GDM1 (cell line): ENCODE data around the gene TMPO.
"Not testable (repeated sequence)": the region's sequence is repeated elsewhere in the genome, so short reads cannot be mapped to it uniquely, and the experiment has no call there.

Experiments used
- DNase-seq: peaks from one replicate; lab custom pipeline; 2025; lab: John Stamatoyannopoulos, UW

Gene TMPO

DNA sequence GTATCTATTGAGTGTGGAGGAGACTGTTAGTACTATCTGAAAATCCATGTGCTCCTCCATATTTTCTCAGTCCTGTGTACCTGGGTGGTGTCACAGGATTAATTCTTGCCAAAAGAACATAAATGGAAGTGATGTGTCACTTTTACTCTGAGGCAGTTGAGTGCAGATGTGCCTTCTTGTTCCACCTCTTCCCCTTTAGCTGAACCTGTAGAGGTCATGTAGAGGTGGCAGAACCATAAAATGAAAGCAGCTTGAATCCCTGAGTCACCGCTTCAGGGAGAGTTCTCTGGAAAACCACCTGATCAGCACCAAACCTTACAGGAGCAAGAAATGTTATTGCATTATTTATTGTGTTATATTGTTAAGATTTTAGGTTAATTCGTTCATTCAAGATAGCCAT is 63.4 kb downstream of the TMPO start:
- DNase-seq, result no peak

DNA sequence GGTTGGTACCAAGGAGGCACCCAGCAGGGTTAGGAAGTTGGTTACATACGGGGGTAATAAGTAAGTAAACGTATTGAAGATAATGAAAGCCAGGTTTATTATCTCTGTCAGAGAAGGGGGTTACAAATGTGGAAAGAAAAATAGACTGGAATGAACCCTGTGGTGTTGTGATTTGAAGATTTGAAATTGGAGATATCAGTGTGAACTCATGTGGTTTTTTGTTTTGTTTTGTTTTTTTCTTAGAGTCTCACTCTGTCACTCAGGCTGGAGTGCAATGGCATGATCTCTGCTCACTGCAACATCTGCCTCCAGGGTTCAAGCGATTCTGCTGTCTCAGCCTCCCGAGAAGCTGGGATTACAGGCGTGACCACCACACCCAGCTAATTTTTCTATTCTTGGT is 64.0 kb downstream of the TMPO start:
- DNase-seq, result no peak

DNA sequence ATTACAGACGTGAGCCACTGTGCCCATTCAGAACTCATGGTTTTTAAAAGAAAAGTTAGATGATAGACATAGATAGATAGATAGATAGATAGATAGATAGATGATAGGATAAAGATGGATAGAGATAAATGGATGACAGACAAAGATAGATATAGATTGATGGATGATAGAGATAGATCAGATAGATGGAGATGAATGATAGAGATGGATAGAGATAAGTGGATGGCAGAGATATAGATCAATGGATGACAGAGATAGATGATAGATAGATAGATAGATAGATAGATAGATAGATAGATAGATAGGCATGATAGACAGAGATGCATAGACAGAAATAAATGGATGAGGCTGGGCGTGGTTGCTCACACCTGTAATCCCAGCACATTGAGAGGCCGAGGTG is 64.4 kb downstream of the TMPO start:
- no peak for DNase-seq

DNA sequence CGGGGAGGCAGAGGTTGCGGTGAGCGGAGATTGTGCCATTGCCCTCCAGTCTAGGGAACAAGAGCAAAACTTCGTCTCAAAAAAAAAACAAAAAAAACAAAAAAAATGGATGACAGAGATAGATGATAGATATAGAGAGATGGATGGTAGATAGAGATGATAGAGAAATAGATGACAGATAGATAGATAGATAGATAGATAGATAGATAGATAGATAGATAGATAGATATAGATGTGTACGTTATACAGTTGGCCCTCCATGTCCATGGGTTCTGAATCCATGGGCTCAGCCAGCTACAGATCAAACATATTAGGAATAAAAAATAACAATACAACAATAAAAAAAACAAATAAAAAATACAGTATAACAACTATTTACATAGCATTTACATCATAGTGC is 65.3 kb downstream of the TMPO start:
- no peak for DNase-seq

DNA sequence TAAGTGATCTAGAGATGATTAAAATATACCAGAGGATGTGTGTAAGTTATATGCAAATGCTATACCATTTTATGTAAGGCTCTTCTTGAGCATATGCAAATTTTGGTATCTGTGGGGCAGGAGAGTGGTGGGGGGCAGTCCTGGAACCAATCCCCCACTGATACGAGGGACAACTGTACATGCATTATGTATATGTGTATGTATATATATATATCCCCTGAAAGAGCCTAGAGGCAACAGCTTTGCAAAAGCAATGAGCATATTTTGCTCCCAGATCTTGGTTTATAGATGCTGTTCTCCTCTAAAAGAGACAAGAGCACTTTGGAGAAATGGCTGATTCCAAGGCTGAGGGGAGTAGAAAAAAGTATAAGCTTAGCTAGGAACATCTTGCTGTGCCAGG is 65.7 kb downstream of the TMPO start:
- no peak for DNase-seq

DNA sequence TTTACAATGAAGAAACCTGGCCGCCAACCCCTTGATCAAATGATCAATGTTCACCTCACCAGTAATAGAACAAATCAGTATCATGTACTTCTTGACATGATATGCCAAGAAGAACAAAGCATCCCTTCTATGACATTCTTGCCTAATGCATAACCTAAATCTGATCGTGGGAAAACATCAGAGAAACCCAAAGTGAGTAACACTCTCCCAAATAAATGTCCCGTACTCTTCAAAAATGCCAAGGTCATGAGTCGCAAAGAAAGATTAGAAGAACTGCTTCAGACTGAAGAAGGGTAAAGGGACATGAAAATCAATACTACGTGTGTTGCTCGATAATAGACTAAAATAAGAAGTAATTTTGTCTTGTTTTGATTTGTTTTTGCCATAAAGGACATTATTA is 66.7 kb downstream of the TMPO start:
- no peak for DNase-seq

DNA sequence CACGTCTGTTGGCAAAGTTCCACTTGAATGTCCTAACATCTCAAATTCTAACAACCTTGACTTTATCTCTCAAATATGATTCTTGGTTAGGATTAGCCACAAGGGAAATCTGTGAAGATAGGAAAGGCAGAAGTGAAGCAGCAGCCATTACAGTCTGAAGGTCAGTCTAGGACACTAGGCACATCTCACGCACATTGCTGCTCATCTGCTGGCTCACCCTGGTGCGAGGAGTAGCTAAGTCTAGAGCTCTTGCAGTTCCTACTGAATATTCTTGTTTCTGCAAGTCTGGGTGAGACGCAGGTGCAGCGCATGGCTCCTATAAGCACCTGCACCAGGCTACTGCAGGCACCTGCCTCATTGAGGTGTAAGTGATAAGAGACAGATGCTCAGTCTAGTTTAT is 71.7 kb downstream of the TMPO start:
- no peak for DNase-seq

DNA sequence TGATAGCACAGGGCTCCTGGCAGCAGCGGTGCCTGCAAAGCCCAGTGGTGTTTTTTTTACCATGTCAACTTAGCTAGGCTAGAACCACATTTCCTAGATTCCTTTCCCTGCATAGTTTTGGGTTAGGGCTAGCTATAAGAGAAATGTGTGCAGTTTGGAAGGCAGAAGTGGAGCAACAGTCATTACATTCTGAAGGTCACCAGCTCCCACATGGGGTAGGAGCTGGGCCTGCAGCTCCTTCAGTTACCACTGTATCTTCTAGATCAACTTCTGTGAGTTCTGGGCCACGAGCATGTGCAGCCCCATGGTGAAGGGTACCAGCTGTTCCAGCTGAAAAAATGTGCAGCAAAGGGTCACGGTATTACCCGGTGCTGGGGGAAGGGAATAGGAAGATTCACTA is 75.8 kb downstream of the TMPO start:
- DNase-seq, result no peak

DNA sequence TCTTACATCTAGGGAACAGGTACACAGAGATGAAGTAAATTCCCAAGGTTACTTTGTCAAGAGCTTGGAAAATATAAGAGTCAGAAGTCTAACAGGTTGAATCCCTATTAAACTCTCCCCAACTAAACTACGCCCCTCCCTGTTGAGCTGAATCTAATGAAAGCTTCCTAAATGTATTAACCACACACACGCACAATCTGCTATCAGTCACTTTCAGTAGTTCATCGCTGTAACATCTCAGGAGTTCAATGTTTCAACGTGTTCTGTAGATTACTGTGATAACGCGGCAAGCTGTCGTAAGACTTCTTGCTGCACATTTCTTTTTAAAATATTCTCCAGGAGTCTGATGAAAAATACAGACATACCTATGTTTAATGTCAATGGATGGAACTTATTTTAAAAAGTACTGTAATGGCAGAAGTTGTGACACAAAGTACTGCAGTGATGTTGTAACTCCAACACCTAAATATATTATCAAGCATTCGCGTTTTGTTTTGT is 77.5 kb downstream of the TMPO start:
- no peak for DNase-seq

DNA sequence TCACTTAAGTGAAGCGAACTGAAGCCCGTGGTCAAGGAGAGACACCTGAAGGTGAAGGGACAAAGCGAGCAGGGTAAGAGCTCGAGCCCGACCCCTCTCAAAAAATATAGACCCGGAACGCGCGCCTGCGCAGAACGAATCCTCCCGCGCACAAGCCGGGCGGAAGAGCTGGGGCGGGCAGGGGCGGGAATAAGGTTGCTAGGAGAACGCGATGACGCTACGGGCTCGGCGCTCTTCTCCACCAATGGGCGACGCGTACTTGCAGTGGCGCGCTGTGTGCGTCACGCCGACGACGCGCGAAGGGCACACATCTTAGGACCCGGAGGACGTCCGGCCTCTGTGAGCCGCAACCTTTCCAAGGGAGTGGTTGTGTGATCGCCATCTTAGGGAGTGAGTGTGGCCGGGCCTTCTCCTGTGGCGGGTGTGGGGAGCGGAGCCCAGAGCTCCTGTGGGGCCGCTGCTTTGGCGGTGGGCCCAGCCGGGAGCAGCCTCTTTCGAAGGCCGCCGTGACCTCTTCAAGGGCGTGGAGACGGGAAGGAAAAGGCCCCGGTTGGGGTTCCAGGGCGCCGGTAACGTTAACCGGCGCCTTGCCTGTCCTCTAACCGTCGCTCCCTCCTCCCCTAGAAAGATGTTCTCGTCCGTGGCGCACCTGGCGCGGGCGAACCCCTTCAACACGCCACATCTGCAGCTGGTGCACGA is 78.1 kb downstream of the TMPO start, which contains the start of gene SLC25A3:
TSS of gene SLC25A3 (plus strand) at position 336 of the 699 bp plus-strand sequence. CDS start at position 629, 293 bp downstream.
- DNase-seq, result peak; percentile 98

DNA sequence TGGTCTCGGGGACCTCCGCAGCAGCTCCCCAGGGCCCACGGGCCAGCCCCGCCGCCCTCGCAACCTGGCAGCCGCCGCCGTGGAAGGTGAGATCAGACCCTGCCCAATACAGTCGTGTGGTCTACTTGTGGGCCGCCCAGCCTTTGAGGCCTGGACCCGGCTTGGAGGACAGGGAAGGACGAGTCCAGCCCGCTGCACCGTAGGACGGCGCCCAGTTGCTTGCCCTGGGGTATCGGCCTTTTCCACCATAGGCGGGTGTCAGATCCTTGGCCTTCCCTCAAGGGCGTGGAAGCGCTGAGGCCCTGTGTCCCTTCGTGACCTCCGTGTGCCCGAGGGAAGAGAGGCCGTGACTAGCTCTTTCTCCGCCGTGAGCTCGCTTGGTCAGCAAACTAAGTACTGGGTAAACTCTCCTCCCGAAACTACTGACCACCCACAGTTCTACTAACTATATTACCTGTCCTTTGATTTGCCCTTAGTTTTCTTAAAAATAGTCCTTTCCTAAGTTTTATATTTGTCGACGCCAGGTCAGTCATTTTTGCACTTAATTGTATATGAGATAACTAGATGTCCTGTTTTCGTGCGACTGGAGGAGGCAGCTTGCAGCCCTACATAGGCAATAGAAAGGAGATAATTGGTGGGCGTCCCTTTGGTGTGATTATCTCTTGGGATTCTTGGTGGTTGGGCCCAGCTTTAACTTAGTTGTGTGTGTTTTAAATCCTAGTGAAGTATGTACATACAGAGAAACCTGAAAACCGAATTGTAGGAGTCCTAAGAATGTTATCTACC is 78.9 kb downstream of the TMPO start:
- no peak for DNase-seq

DNA sequence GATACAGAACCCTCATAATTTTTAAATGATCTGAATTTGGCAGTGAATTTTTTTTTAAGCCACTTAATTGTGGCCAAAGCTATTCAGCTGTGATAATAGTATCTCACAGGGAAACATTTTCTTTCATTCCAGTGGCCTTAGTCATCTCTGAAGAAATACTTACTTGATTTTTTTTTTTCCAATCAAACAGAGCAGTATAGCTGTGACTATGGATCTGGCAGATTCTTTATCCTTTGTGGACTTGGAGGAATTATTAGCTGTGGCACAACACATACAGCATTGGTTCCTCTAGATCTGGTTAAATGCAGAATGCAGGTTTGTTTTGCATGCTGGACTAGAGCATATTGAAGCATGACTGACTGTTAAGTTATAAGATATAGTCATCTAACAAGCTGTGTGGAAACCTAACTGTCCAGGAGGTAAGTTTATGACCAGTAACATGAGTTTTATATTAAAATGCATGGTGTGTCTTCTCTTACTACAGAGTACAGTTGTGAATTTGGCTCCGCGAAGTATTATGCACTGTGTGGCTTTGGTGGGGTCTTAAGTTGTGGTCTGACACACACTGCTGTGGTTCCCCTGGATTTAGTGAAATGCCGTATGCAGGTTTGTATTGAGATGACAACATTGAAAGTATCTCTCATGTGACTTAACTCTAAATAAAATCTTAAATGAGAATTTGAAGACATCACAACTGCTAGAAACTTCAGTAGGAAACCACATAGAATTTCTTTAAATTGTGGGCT is 80.0 kb downstream of the TMPO start:
- DNase-seq, result no peak

DNA sequence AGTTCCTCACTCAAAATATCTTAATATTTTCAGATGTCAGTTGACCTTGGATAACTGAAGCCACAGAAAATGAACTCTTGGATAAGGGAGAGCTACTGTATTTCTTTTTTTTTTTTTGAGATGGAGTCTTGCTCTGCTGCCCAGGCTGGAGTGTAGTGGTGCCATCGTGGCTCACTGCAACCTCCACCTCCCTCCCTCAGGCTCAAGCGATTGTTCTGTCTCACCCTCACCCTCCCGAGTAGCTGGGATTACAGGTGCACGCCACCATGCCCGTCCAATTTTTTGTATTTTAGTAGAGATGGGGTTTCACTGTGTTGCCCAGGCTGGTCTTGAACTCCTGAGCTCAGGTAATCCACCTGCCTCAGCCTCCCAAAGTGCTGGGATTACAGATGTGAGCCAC is 81.9 kb downstream of the TMPO start:
- not testable (repeated sequence) for DNase-seq
